ENCODE measurements around the gene MED10. TPM values are rescaled to one million over a fixed set of nuclear protein-coding genes. Genes with fewer than 3 reads are reported as not detected.

MED10 gene
- total RNA-seq, 1 experiment from 2014 or later, result 81.8 TPM

GRCh38 chr5:6356578-6357164, 21.7 kb downstream of the MED10 start:
- H3K4me3 ChIP-seq, result no peak overlapping the region
- no peak overlapping the region for H3K27ac ChIP-seq
- no peaks in the 10 kb centered on the region for H3K9me3 ChIP-seq (ENCODE audit: insufficient read depth, low read depth)
- H4K20me1 ChIP-seq (ENCODE audit: insufficient read depth), result no peaks in the 10 kb centered on the region
- no peak overlapping the region for H3K4me2 ChIP-seq
- peaks cover 56% of the 10 kb centered on the region for H3K27me3 ChIP-seq (ENCODE audit: insufficient read depth, low read depth)
- no peak for TF ChIP-seq EZH2 (IDR thresholded peaks at IDR 0.05; ENCODE audit: low read depth)
- no peak for TF ChIP-seq CTCF (conservative IDR thresholded peaks at IDR 0.05)
- BruUV-seq (replicated peaks), result no TSS peak
- no peaks in the 10 kb centered on the region for H3K9me2 ChIP-seq (ENCODE audit: insufficient read depth)
- intact Hi-C loops (cut with micrococcal nuclease; ENCODE audit: unreplicated experiment), result no loop called here
- H3K4me1 ChIP-seq (replicated peaks; ENCODE audit: insufficient read depth), result no peaks in the 10 kb centered on the region
- no peaks in the 10 kb centered on the region for H3K36me3 ChIP-seq (ENCODE audit: low read depth)
- ChIA-PET CTCF (no interaction called here), POLR2A (ENCODE audit: unreplicated experiment) (no interaction called here)
- H3F3A ChIP-seq (ENCODE audit: insufficient read depth, low read depth), result no peaks in the 10 kb centered on the region
- H2AFZ ChIP-seq, result no peak overlapping the region
- DNase-seq, result no peak
- H3K79me2 ChIP-seq (ENCODE audit: low read depth), result no peaks in the 10 kb centered on the region

- H3K4me3 ChIP-seq, result no peak overlapping the region
- H3K27me3 ChIP-seq (ENCODE audit: insufficient read depth, low read depth), result peaks cover 70% of the 10 kb centered on the region
- H3K79me2 ChIP-seq (ENCODE audit: low read depth), result no peaks in the 10 kb centered on the region
- H4K20me1 ChIP-seq (ENCODE audit: insufficient read depth), result no peaks in the 10 kb centered on the region
- no peak overlapping the region for H3K27ac ChIP-seq
- ChIA-PET POLR2A (ENCODE audit: unreplicated experiment) (no interaction called here), CTCF (no interaction called here)
- TF ChIP-seq CTCF (conservative IDR thresholded peaks at IDR 0.05) (no peak), EZH2 (IDR thresholded peaks at IDR 0.05; ENCODE audit: low read depth) (no peak)
- no peaks in the 10 kb centered on the region for H3K36me3 ChIP-seq (ENCODE audit: low read depth)
- no peak overlapping the region for H2AFZ ChIP-seq
- no peak for DNase-seq
- no peak overlapping the region for H3K4me2 ChIP-seq
- H3K9me2 ChIP-seq (ENCODE audit: insufficient read depth), result no peaks in the 10 kb centered on the region
- no peaks in the 10 kb centered on the region for H3K9me3 ChIP-seq (ENCODE audit: insufficient read depth, low read depth)
- no peaks in the 10 kb centered on the region for H3F3A ChIP-seq (ENCODE audit: insufficient read depth, low read depth)
- intact Hi-C loops (cut with micrococcal nuclease; ENCODE audit: unreplicated experiment), result no loop called here
- no peaks in the 10 kb centered on the region for H3K4me1 ChIP-seq (replicated peaks; ENCODE audit: insufficient read depth)
- BruUV-seq (replicated peaks), result no TSS peak
These were observed 23.1 kb downstream of the MED10 start for GRCh38 chr5:6355294-6355693.

GRCh38 chr5:6354848-6355247, 23.5 kb downstream of the MED10 start:
- POLR2A ChIA-PET (ENCODE audit: unreplicated experiment), result no interaction called here
- H3K9me2 ChIP-seq (ENCODE audit: insufficient read depth), result no peaks in the 10 kb centered on the region
- no peaks in the 10 kb centered on the region for H3K4me1 ChIP-seq (replicated peaks; ENCODE audit: insufficient read depth)
- no peak overlapping the region for H2AFZ ChIP-seq
- BruUV-seq (replicated peaks), result no TSS peak
- no peak for DNase-seq
- TF ChIP-seq CTCF (conservative IDR thresholded peaks at IDR 0.05), result no peak
- TF ChIP-seq EZH2 (IDR thresholded peaks at IDR 0.05; ENCODE audit: low read depth), result no peak
- no peaks in the 10 kb centered on the region for H3K9me3 ChIP-seq (ENCODE audit: insufficient read depth, low read depth)
- H3K27me3 ChIP-seq (ENCODE audit: insufficient read depth, low read depth), result peaks cover 75% of the 10 kb centered on the region
- H4K20me1 ChIP-seq (ENCODE audit: insufficient read depth), result no peaks in the 10 kb centered on the region
- intact Hi-C loops (cut with micrococcal nuclease; ENCODE audit: unreplicated experiment), result no loop called here
- no peak overlapping the region for H3K4me3 ChIP-seq
- CTCF ChIA-PET, result no interaction called here
- no peak overlapping the region for H3K27ac ChIP-seq
- H3K36me3 ChIP-seq (ENCODE audit: low read depth), result no peaks in the 10 kb centered on the region
- no peak overlapping the region for H3K4me2 ChIP-seq
- no peaks in the 10 kb centered on the region for H3F3A ChIP-seq (ENCODE audit: insufficient read depth, low read depth)
- no peaks in the 10 kb centered on the region for H3K79me2 ChIP-seq (ENCODE audit: low read depth)

Measured in PC-9 (cell line).